ES-I3 (cell line): Measurements from ENCODE around the gene FASN.

Experiments used
- H3K36me3 ChIP-seq: 2 replicates; pipeline ENCODE4 v1.6.1; 2013; ENCODE audit warnings: mild to moderate bottlenecking, low read length, control low read depth, moderate library complexity; ENCODE audit not compliant: insufficient read depth
- H3K4me1 ChIP-seq: 2 replicates; pipeline ENCODE4 v1.6.1; 2013; ENCODE audit warnings: mild to moderate bottlenecking, control low read depth, low read length; ENCODE audit not compliant: insufficient read depth
- H3K9ac ChIP-seq: 2 replicates; pipeline ENCODE4 v1.6.1; 2013; ENCODE audit warnings: low read depth, mild to moderate bottlenecking, low read length, moderate library complexity
- H3K9me3 ChIP-seq: 2 replicates; pipeline ENCODE4 v1.6.1; 2013; ENCODE audit warnings: mild to moderate bottlenecking, low read length, moderate library complexity; ENCODE audit not compliant: control insufficient read depth, insufficient read depth

Gene FASN

GRCh38 chr17:82028966-82029365 is 69.1 kb downstream of the FASN start:
- no peaks in the 10 kb centered on the region for H3K9me3 ChIP-seq
- peaks cover 2% of the 10 kb centered on the region; the same call in 1 of the 2 replicates for H3K4me1 ChIP-seq
- H3K36me3 ChIP-seq = no peaks in the 10 kb centered on the region
- no peak overlapping the region for H3K9ac ChIP-seq
